Mammary epithelial cell (primary cell): Measurements from ENCODE around the gene ASPG.

Experiments used
- EZH2 ChIP-seq: IDR thresholded peaks from 2 replicates; pipeline ENCODE4 v1.6.1; 2012; ENCODE audit warnings: low read length, inconsistent platforms, borderline replicate concordance
- TF ChIP-seq, protein P1 (sequence below), 2 donors: IDR thresholded peaks in 1 of 2; conservative IDR thresholded peaks in 1 of 2; 2 replicates each; pipeline ENCODE4 v1.5.1; 2011 to 2012; ENCODE audit warnings: inconsistent platforms in 2 of 2, low read length in 2 of 2, mild to moderate bottlenecking in 2 of 2, control low read depth in 1 of 2, low read depth in 1 of 2; ENCODE audit not compliant: insufficient read depth in 1 of 2; ENCODE audit errors: extremely low read depth in 1 of 2

DNA sequence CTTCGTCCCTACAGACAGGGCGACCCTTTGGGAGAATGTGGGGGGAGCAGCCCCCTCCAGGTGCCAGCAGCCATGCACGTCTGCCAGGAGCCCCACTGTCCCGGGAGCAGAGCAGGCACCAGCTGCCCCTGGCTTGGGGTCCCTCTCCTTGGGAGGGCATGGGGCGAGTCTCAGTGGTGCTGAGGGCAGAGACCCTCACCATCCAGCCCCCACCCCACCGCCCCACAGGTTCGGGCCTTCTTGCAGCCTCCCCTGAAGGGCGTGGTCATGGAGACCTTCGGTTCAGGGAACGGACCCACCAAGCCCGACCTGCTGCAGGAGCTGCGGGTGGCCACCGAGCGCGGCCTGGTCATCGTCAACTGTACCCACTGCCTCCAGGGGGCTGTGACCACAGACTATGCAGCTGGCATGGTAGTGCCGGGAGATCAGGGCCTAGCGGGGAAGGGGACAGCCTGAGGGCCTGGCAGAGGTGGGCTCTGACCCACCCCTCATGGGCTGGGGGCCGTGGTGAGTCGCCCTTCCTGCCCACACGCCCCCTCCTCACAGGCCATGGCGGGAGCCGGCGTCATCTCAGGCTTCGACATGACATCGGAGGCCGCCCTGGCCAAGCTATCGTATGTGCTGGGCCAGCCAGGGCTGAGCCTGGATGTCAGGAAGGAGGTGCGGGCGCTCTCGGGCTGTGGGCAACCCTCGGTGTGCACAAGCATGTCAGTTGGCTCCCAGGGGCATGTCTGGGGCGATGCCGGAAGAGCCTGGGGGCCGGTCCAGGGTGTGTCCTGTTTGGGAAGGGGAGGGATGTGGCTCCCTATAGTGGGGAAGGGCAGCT, 18.8 kb downstream of the ASPG start:
- TF ChIP-seq EZH2 = no peak
- TF ChIP-seq, protein P1, sequence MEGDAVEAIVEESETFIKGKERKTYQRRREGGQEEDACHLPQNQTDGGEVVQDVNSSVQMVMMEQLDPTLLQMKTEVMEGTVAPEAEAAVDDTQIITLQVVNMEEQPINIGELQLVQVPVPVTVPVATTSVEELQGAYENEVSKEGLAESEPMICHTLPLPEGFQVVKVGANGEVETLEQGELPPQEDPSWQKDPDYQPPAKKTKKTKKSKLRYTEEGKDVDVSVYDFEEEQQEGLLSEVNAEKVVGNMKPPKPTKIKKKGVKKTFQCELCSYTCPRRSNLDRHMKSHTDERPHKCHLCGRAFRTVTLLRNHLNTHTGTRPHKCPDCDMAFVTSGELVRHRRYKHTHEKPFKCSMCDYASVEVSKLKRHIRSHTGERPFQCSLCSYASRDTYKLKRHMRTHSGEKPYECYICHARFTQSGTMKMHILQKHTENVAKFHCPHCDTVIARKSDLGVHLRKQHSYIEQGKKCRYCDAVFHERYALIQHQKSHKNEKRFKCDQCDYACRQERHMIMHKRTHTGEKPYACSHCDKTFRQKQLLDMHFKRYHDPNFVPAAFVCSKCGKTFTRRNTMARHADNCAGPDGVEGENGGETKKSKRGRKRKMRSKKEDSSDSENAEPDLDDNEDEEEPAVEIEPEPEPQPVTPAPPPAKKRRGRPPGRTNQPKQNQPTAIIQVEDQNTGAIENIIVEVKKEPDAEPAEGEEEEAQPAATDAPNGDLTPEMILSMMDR (conservative IDR thresholded peaks at IDR 0.05 in 1 of 2, IDR thresholded peaks at IDR 0.05 in 1 of 2; ENCODE audit: extremely low read depth in 1 of 2, insufficient read depth in 1 of 2, low read depth in 1 of 2, low read length in 2 of 2) = no peak
